Raji (cell line): ENCODE measurements around the gene IRX5.

Experiments
- POLR2A ChIP-seq: IDR thresholded peaks from 2 replicates; pipeline ENCODE4 v1.6.1; 2011; ENCODE audit warnings: low read depth, low read length, control low read depth; ENCODE audit not compliant: insufficient read depth

Gene IRX5

GRCh38 chr16:54955757-54956156, 25.1 kb downstream of the IRX5 start:
- no peak for TF ChIP-seq POLR2A

- no peak for TF ChIP-seq POLR2A
These were observed 26.9 kb downstream of the IRX5 start for GRCh38 chr16:54957403-54958166.

GRCh38 chr16:54962045-54962444, 31.4 kb downstream of the IRX5 start:
- no peak for TF ChIP-seq POLR2A

- no peak for TF ChIP-seq POLR2A
These were observed 33.6 kb downstream of the IRX5 start for GRCh38 chr16:54964239-54964638.

GRCh38 chr16:54965464-54965863, 34.8 kb downstream of the IRX5 start:
- TF ChIP-seq POLR2A = no peak

GRCh38 chr16:54968011-54968410, 37.3 kb downstream of the IRX5 start:
- TF ChIP-seq POLR2A = no peak

GRCh38 chr16:54968784-54969183, 38.1 kb downstream of the IRX5 start:
- TF ChIP-seq POLR2A = no peak

GRCh38 chr16:54970016-54970415, 39.4 kb downstream of the IRX5 start:
- TF ChIP-seq POLR2A = no peak

- TF ChIP-seq POLR2A = no peak
These were observed 43.7 kb downstream of the IRX5 start for GRCh38 chr16:54974367-54974766.

GRCh38 chr16:54976651-54977200, 46.1 kb downstream of the IRX5 start:
- TF ChIP-seq POLR2A = no peak

GRCh38 chr16:54977211-54977610, 46.5 kb downstream of the IRX5 start:
- TF ChIP-seq POLR2A = no peak

GRCh38 chr16:54980821-54981220, 50.2 kb downstream of the IRX5 start:
- TF ChIP-seq POLR2A = no peak
